Neural progenitor cell (in vitro differentiated cells): ENCODE measurements around the gene B3GAT1.

Experiments used
- CTCF ChIP-seq: fragments of 200-600 bp; sonication (generic); IDR thresholded peaks from 2 replicates; pipeline ENCODE4 v1.5.1; 2017; ENCODE audit warnings: antibody characterized with exemption, mild to moderate bottlenecking
- EZH2 ChIP-seq: fragments of 200-600 bp; sonication (generic); IDR thresholded peaks from 2 replicates; pipeline ENCODE4 v1.6.1; 2017; ENCODE audit warnings: antibody characterized with exemption, mild to moderate bottlenecking, moderate library complexity

- TF ChIP-seq CTCF (no peak), EZH2 (no peak)
Measured at GRCh38 chr11:134397304-134398078, 14.6 kb downstream of the B3GAT1 start.
